Progenitor cell of endocrine pancreas (in vitro differentiated cells): ENCODE measurements around the gene ENAH. TPM values are rescaled to one million over a fixed set of nuclear protein-coding genes. Genes with fewer than 3 reads are reported as not detected.
"Not testable (repeated sequence)": the region's sequence is repeated elsewhere in the genome, so short reads cannot be mapped to it uniquely, and the experiment has no call there.

ENCODE experiments used
- DNase-seq: peaks from one replicate; pipeline ENCODE4 v3.0.0; 2021; ENCODE audit warnings: low spot score; ENCODE audit not compliant: unreplicated experiment
- H3K27ac Mint-ChIP-seq: 2 replicates; pipeline ENCODE4 v1.8.0; 2021; ENCODE audit warnings: mild to moderate bottlenecking, moderate library complexity, mixed read lengths
- H3K27me3 Mint-ChIP-seq: 2 replicates; pipeline ENCODE4 v1.8.0; 2021; ENCODE audit warnings: mixed read lengths
- H3K36me3 Mint-ChIP-seq: 2 replicates; pipeline ENCODE4 v1.8.0; 2022; ENCODE audit warnings: mixed read lengths; ENCODE audit not compliant: insufficient read depth
- H3K4me1 Mint-ChIP-seq: 2 replicates; pipeline ENCODE4 v1.8.0; 2021; ENCODE audit warnings: low read depth, mixed read lengths
- H3K4me3 Mint-ChIP-seq: 2 replicates; pipeline ENCODE4 v1.8.0; 2021; ENCODE audit warnings: low read depth, mild to moderate bottlenecking, moderate library complexity, mixed read lengths
- H3K9me3 Mint-ChIP-seq: 2 replicates; pipeline ENCODE4 v1.8.0; 2021; ENCODE audit warnings: low read depth, mixed read lengths
- total RNA-seq: library from RNA; stranded (reverse); gene quantifications from 2 replicates; pipeline ENCODE4 v1.2.1, GENCODE V29; 2021
- TF ChIP-seq, protein P1 (sequence below): fragments of 200-600 bp; sonication (generic); IDR thresholded peaks from one replicate; pipeline ENCODE4 v1.5.0; 2021; ENCODE audit warnings: antibody characterized with exemption, mild to moderate bottlenecking; ENCODE audit not compliant: unreplicated experiment

Gene ENAH
- total RNA-seq, 1 donor from 2014 or later = 217 TPM

DNA sequence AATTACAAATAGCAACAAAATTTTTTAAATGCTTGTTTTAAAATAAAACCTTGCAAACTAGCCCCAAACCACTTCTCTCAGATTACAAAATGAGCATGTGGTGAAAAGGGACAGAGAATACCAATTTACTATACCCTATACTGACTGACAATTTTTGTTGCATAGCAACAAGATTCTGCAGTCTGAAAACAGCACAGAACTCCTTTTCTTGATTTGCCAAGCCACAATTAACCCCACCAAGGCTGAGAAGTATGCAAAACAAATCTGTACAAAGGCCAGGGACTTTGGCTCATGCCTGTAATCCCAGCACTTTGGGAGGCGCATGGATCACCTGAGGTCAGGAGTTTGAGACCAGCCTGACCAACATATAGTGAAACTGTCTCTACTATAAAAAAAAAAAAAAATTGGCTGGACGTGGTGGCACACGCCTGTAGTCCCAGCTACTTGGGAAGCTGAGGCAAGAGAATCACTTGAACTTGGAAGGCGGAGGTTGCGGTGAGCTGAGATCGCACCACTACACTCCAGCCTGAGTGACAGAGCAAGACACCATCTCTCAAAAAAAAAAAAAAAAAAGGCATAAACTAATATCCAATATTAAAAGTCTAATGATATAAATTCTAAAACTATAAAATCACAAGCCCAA lies 21.8 kb downstream of the ENAH start:
- DNase-seq = no peak
- Mint-ChIP-seq H3K27me3 (no peaks in the 10 kb centered on the region), H3K27ac (peak overlapping the region; percentile 70), H3K4me3 (no peak overlapping the region), H3K9me3 (no peaks in the 10 kb centered on the region), H3K36me3 (peaks cover 1% of the 10 kb centered on the region), H3K4me1 (peaks cover 39% of the 10 kb centered on the region)
- TF ChIP-seq, protein P1, sequence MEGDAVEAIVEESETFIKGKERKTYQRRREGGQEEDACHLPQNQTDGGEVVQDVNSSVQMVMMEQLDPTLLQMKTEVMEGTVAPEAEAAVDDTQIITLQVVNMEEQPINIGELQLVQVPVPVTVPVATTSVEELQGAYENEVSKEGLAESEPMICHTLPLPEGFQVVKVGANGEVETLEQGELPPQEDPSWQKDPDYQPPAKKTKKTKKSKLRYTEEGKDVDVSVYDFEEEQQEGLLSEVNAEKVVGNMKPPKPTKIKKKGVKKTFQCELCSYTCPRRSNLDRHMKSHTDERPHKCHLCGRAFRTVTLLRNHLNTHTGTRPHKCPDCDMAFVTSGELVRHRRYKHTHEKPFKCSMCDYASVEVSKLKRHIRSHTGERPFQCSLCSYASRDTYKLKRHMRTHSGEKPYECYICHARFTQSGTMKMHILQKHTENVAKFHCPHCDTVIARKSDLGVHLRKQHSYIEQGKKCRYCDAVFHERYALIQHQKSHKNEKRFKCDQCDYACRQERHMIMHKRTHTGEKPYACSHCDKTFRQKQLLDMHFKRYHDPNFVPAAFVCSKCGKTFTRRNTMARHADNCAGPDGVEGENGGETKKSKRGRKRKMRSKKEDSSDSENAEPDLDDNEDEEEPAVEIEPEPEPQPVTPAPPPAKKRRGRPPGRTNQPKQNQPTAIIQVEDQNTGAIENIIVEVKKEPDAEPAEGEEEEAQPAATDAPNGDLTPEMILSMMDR = no peak

DNA sequence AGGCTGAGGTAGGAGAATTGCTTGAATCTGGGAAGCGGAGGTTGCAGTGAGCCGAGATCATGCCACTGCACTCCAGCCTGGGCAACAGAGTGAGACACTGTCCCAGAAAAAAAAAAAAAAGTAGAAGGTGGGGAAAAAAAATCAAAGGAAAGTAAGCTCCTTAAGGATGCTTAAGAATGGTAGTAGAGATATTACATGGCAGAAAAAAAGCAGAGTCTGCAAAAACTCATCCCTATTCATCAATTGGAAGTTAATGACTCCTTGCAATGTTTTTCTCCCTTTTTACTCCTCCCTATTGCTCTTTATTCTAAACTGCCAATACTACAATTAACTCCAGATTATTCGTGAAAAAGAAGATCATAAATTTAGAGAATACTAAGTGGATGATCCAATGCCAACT lies 23.4 kb downstream of the ENAH start:
- Mint-ChIP-seq H3K9me3 (no peaks in the 10 kb centered on the region), H3K4me1 (peaks cover 48% of the 10 kb centered on the region), H3K36me3 (peaks cover 3% of the 10 kb centered on the region), H3K27ac (no peak overlapping the region), H3K4me3 (no peak overlapping the region), H3K27me3 (no peaks in the 10 kb centered on the region)
- no peak for DNase-seq
- TF ChIP-seq, protein P1 = no peak

DNA sequence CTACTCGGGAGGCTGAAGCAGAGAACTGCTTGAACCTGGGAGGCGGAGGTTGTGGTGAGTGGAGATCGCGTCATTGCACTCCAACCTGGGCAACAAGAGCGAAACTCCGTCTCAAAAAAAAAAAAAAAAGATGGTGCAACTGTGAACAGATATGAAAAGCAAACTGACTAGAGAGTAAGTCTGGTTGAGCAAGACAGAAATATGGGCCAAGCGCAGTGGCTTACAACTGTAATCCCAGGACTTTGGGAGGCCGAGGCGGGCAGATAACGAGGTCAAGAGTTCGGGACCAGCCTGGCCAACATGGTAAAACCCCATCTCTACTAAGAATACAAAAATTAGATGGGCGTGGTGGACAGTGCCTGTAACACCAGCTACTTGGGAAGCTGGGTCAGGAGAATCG lies 24.1 kb downstream of the ENAH start:
- not testable (repeated sequence) for DNase-seq, H3K4me3 Mint-ChIP-seq, H3K36me3 Mint-ChIP-seq, H3K27me3 Mint-ChIP-seq, H3K9me3 Mint-ChIP-seq
- Mint-ChIP-seq H3K4me1 (peaks cover 49% of the 10 kb centered on the region), H3K27ac (peak overlapping the region; percentile 73)

DNA sequence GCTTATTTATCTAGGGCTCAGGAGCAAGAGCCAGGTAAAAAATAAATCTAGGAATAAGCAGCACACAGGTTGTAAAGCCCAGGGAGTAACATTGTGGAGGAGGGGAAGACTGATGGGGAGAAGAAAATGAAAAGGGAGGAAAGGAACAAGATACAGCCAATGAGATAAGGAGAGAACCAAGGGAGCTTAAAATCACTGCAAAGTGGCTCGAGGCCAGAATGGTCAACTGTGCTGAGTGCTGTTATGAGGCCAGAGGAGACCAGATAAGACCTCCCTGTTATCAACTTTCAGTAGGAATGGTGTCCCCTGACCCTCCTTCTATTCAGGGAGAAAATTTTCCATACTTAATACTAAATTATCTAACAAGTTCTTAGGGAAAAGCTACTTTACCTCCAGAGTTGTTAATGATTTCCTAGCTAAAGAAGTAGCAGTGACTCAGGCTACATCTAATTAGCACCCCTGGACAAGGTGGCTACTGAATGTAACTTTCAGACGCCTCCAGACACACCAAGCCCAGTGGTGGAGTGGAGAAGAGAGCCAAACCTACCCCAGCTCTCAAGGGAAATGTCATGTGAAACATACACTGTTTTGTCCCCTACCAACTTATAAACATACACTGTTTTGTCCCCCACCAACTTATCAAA lies 25.5 kb downstream of the ENAH start:
- Mint-ChIP-seq H3K4me3 (no peak overlapping the region), H3K27me3 (no peaks in the 10 kb centered on the region), H3K4me1 (peaks cover 49% of the 10 kb centered on the region), H3K36me3 (peaks cover 2% of the 10 kb centered on the region), H3K27ac (peak overlapping the region; percentile 69), H3K9me3 (no peaks in the 10 kb centered on the region)
- TF ChIP-seq, protein P1 = no peak
- no peak for DNase-seq

DNA sequence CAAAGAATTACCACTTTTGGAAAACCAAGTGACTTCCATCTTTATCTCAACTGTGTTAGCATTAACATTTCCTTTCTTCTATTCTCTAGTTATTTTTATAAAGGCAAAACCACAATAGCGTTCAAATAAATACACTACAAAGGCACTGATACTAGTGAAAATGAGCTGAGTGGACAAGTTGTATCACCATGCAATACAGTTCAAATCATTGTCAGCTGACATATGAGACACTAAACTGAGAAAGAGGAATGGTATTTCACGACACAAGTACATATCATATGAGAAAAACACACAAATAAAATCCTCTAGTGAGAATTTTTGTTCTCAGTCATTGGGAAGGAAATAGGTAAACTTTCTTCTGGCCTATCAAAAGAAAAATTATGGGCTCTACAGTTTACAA lies 26.2 kb downstream of the ENAH start:
- peaks cover 48% of the 10 kb centered on the region for H3K4me1 Mint-ChIP-seq
- DNase-seq = no peak
- peaks cover 5% of the 10 kb centered on the region for H3K9me3 Mint-ChIP-seq
- peak overlapping the region; percentile 60 for H3K27ac Mint-ChIP-seq
- peaks cover 6% of the 10 kb centered on the region for H3K36me3 Mint-ChIP-seq
- H3K27me3 Mint-ChIP-seq = no peaks in the 10 kb centered on the region
- H3K4me3 Mint-ChIP-seq = no peak overlapping the region
- TF ChIP-seq, protein P1 = no peak

DNA sequence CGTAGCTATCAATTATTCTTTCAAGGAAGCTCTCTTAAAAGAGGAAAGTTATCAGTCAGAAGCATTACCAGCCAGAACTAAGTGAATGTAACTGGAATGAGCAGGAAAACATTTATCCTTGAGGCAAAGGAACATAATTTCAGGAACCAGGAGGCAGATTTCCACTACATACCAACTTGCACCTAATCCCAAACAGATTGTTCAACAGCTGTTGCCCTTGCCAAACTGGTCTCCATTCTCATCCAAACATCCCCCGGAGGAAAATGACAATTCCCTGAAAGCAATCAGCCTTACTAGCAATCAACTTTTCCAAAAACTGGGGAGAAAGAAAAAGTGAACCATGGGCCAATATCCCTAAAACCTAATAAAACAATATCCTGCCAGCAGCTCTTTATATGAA lies 35.0 kb downstream of the ENAH start:
- Mint-ChIP-seq H3K4me3 (no peak overlapping the region), H3K4me1 (peaks cover 18% of the 10 kb centered on the region), H3K9me3 (peaks cover 8% of the 10 kb centered on the region), H3K27ac (peak overlapping the region; percentile 19), H3K36me3 (peaks cover 18% of the 10 kb centered on the region), H3K27me3 (no peaks in the 10 kb centered on the region)
- TF ChIP-seq, protein P1 = no peak
- no peak for DNase-seq
